ENCODE data around the gene CHCHD6.

GRCh38 chr3:126781406-126781805 is 77.4 kb downstream of the CHCHD6 start:
- TF ChIP-seq GATA2 (IDR thresholded peaks at IDR 0.05; ENCODE audit: insufficient read depth, insufficient read length, low read depth, low read length) = no peak
- no peak for TF ChIP-seq POLR2A (IDR thresholded peaks at IDR 0.05; ENCODE audit: low read depth, low read length)
- TF ChIP-seq JUN (IDR thresholded peaks at IDR 0.05; ENCODE audit: borderline replicate concordance, insufficient read depth, insufficient read length, low read depth) = no peak

All from endothelial cell of umbilical vein (primary cell).